Mononuclear cell (primary cell): ENCODE data around the gene SRGAP2B. TPM values are rescaled to one million over a fixed set of nuclear protein-coding genes. Genes with fewer than 3 reads are reported as not detected.
A peak's percentile ranks its signal among the peaks of the same experiment; 100 is the strongest.
"Not testable (repeated sequence)": the region's sequence is repeated elsewhere in the genome, so short reads cannot be mapped to it uniquely, and the experiment has no call there.

Experiments used
- H3K27me3 ChIP-seq: 2 replicates; pipeline ENCODE4 v1.6.0; 2011; ENCODE audit warnings: low read length, control low read depth; ENCODE audit not compliant: insufficient read depth
- H3K4me1 ChIP-seq: 2 replicates; pipeline ENCODE4 v1.5.1; 2011; ENCODE audit warnings: mild to moderate bottlenecking, low read length, control low read depth; ENCODE audit not compliant: insufficient read depth
- H3K4me3 ChIP-seq: 2 replicates; pipeline ENCODE4 v1.5.1; 2011; ENCODE audit warnings: mild to moderate bottlenecking, low read length, moderate library complexity
- H3K9me3 ChIP-seq: 2 replicates; pipeline ENCODE4 v1.5.1; 2011; ENCODE audit warnings: low read depth, mild to moderate bottlenecking, control low read depth, low read length
- total RNA-seq: library from RNA; depleted of rRNA; stranded (reverse); fragments of >200 nt; gene quantifications from one replicate; pipeline ENCODE4 v1.2.3, GENCODE V29; 2012

Gene SRGAP2B
- total RNA-seq, 1 donor = 14.7 TPM

GRCh38 chr1:145111674-145112073, 16.5 kb upstream of the SRGAP2B start:
- H3K4me1 ChIP-seq, H3K4me3 ChIP-seq, H3K9me3 ChIP-seq, H3K27me3 ChIP-seq: not testable (repeated sequence)

- not testable (repeated sequence) for H3K9me3 ChIP-seq, H3K4me1 ChIP-seq, H3K4me3 ChIP-seq, H3K27me3 ChIP-seq
These were observed 8.2 kb upstream of the SRGAP2B start for GRCh38 chr1:145103294-145103693.

DNA sequence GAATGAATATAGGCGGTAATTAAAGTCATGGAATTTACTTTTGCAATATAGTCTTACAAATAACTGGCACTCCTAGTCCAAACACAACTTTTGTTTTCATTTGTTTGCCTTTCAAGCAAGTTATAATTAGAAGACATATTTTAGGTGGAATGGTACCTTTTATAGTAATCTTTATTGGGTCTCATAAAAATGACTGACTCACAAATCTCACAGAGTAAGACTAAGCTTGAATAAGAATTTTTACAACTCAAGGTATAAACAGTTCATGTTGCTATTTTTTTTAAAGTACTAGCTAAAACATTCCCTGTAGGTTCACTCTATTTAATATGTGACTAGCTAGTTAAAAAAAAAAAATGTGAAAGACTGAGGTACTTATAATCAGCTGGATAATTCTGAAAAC, 6.6 kb upstream of the SRGAP2B start:
- H3K27me3 ChIP-seq, H3K4me3 ChIP-seq, H3K4me1 ChIP-seq, H3K9me3 ChIP-seq: not testable (repeated sequence)

- H3K4me1 ChIP-seq, H3K27me3 ChIP-seq, H3K9me3 ChIP-seq: not testable (repeated sequence)
- H3K4me3 ChIP-seq = peak overlapping the region; percentile 32
These were observed 395 bp downstream of the SRGAP2B start for GRCh38 chr1:145094655-145095211.

GRCh38 chr1:145093517-145094149, 1.5 kb downstream of the SRGAP2B start:
- not testable (repeated sequence) for H3K4me1 ChIP-seq, H3K9me3 ChIP-seq, H3K27me3 ChIP-seq
- peak overlapping the region; percentile 32 for H3K4me3 ChIP-seq

DNA sequence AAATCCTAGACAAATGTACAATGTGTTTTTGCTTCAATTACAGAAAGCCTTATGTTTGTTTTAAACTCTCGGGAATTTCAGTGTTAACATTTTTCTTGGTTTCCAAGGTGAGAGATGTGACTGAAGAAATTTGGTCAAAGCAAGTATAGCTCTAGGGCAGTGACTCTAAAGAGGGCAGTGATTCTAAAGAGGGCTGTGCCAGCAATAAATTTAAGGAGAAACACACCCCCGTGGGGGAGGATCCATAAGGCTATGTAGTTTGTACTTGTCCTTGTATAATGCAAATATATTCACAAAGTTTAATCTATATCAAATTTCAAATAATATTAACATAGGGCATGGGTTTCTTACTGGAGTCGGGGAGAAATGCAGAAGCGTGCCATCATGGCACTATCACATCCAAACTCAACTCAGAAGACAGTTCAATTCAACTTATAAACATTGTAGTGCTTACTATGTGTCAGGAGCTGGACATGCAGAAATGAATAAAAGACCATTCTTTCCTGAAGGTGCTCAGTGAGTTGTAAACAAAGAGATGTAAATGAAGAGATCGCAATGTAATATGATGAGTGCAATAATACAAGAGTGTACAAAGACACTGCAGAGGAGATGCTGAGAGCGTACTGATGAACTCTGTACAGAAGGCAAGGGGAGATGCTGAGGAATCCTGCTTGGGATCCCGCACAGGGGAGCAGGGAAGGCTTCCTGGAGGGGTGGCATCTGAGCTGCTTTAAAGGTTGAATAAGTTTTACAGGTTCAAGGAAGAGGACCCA, 12.5 kb downstream of the SRGAP2B start:
- H3K9me3 ChIP-seq, H3K4me1 ChIP-seq, H3K27me3 ChIP-seq, H3K4me3 ChIP-seq: not testable (repeated sequence)

GRCh38 chr1:145080193-145080592, 14.9 kb downstream of the SRGAP2B start:
- not testable (repeated sequence) for H3K27me3 ChIP-seq, H3K9me3 ChIP-seq, H3K4me3 ChIP-seq, H3K4me1 ChIP-seq

DNA sequence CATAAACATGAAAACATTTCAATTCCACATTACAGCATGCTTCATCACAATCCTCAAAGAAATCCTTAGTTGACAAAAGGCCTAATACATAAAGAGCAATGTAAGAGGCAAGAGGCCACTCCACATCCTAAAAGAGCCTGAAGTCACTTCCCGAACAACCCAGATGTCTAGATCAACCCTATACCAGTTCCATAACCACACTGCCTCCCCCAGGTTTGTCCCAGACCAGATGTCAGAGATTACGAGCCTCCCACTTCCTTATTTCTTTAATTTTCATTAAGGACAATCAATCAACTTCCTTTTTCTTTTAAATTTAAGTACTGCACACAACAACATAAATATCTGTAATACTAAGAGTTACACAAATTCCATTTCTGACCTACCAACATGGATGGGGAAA, 15.4 kb downstream of the SRGAP2B start:
- H3K9me3 ChIP-seq, H3K4me3 ChIP-seq, H3K27me3 ChIP-seq, H3K4me1 ChIP-seq: not testable (repeated sequence)

DNA sequence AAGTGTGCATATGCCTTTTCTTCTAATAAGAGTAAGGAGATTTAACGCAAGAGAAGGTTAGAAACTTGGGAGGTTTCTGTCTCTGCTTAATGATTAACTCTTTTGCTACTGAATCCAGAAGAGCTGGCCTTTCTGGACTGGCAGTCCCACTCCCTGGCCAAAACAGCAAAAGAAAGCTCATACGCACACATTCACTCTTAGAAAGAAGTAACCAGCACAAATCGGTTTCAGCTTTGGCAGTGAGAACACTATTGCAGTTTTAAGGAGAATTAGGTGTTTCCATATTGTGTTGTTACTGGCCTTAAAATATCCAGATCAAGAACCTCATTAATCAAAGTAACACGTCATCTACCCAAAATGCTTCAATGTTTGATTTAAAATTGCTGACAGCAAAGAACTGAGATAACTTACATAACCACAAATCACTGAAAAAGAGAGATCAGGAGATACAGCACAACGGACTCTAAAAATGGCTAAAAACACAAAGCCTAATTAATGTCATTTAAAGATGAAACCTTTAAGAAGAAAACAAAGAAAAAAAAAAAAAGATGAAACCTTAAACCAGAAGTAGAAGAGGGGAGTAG, 16.2 kb downstream of the SRGAP2B start:
- H3K4me3 ChIP-seq, H3K4me1 ChIP-seq, H3K27me3 ChIP-seq, H3K9me3 ChIP-seq: not testable (repeated sequence)

DNA sequence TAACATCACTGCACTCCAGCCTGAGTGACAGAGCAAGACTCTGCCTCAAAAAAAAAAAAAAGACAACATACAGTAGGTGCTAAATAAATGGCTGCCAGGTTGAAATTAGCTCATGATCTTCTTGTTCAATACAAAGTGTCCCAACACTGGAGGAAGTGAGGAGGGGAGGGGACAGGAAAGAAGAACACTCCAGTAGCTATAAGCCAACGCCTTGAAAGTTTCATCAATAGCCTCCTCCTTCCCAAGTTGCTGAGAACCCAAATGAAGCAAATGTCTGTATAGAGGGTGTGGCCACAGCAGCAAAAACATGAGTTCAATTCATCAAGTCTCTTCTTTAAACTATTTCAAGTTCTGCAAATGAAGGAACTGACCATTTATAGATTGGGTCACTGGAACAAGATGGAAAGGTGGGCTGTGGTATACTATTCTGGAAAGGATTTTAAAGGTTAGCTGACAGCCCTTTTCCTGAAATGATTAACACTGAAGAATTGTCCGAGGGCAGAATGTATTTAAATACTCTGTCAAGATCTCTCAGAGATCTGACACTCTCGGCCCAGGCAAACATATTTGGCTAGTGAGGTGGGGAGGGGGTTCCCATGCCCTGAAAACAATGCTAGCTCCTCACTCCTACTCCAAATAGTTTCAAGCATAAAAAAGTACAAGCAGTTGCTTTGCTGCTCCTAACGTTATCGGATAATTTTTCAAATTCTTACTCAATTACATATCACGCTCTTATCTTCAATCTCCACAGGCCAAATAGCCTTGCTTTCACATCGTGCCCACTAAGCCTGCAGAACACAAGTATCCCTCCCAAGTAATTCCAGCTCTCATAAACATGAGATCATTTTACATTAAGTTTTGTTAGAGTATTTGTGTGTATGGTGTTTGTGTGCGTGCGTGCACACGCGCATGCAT, 17.0 kb downstream of the SRGAP2B start:
- H3K4me1 ChIP-seq, H3K9me3 ChIP-seq, H3K4me3 ChIP-seq: not testable (repeated sequence)

GRCh38 chr1:145076877-145077276, 18.3 kb downstream of the SRGAP2B start:
- H3K4me3 ChIP-seq, H3K27me3 ChIP-seq, H3K9me3 ChIP-seq, H3K4me1 ChIP-seq: not testable (repeated sequence)

More for the DNA sequence above, 17.0 kb downstream of the SRGAP2B start:
- not testable (repeated sequence) for H3K27me3 ChIP-seq

DNA sequence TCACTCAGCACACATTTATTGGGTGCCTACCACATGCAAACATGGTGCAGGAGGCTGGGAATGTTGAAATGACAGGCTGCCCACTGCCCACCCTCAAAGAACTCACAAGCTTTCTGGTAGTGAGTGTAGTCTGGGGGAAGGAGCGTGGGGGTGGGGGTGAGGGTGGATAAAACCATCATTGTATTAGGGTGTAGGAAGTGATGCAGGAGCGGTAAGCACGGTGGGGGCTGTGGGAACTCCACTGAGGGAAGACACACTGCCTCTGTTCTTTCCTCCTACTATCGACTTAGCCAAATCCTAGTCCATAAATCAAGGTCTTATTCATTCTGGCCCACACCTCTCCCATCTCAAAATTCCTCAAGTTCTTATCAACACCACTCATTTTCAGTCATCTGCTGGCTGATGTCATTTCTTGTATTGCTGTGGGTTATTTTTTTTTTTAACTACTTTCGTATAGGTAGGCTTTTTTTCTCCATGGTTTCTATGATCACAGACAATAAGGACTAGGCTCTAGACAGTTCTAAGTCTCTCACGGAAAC, 21.0 kb downstream of the SRGAP2B start:
- not testable (repeated sequence) for H3K4me3 ChIP-seq, H3K4me1 ChIP-seq, H3K9me3 ChIP-seq, H3K27me3 ChIP-seq

GRCh38 chr1:145071569-145071968, 23.6 kb downstream of the SRGAP2B start:
- not testable (repeated sequence) for H3K4me3 ChIP-seq

DNA sequence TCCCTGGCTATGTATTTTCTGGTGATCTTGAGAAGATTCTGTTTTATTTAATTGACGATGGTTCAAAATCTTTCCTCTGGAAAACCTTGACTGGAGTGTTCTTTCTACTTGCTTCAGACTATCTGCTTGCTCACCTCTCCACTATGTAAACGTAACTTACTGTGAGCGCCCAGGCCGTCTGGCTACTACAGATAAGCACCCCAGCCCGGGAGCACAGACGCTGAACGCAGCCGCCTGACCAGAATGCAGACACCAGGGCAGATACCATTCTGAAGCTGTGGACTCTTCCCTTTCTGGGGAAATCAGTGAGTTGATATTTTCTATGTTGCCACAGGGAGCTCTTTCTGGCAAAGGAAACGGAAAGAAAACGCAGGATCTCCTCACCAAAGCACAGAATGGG, 28.6 kb downstream of the SRGAP2B start:
- H3K4me3 ChIP-seq, H3K9me3 ChIP-seq, H3K27me3 ChIP-seq, H3K4me1 ChIP-seq: not testable (repeated sequence)

More at GRCh38 chr1:145071569-145071968, 23.6 kb downstream of the SRGAP2B start:
- H3K4me1 ChIP-seq, H3K27me3 ChIP-seq, H3K9me3 ChIP-seq: not testable (repeated sequence)
